ENCODE data around the gene CADM3. TPM values are rescaled to one million over a fixed set of nuclear protein-coding genes. Genes with fewer than 3 reads are reported as not detected.

Gene CADM3
- total RNA-seq, 2 donors from 2014 or later: 6.3 to 15.3 TPM

GRCh38 chr1:159171688-159172501 is 480 bp downstream of the CADM3 start:
- DNase-seq (no peak), ATAC-seq (peak in 1 of 2 donors; percentile 20)
- intact Hi-C loops (cut with DNase I): no loop called here

DNA sequence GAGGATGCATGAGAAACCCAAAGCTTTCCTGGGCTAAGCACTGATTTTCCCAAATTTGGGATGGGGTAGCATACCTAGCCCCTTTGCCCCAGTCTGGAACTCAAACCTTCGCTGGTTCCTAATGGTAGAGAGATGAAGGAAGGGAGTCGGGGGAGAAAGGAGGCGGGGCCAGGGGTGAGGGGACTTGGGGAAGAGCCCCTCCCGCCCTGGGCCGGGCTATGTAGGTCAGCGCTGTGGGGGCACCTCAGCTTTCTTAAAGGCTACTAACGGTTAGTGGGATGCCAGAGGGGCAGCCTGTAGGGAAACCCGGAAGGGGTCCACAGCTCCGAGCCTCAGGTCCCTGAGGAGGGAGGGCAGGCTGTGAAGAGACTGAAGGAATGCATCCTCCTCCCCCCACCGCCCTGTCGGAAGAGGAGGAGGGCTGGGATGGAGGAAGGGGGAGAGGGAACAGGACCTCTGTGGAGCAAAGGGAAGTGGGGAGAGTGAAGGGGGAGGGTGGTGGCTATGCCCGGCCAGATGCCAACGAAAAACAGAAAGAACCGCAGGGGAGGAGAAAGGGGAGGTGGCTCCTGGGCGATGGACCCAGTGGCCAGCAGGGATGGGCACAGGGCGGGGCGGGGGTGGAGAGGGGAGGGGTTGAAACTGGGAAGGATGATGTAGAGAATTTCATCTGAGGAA is 1.3 kb downstream of the CADM3 start:
- intact Hi-C loops (cut with DNase I): no loop called here
- peak in 1 of 2 donors; percentile 66 for ATAC-seq
- peak; percentile 27 for DNase-seq

DNA sequence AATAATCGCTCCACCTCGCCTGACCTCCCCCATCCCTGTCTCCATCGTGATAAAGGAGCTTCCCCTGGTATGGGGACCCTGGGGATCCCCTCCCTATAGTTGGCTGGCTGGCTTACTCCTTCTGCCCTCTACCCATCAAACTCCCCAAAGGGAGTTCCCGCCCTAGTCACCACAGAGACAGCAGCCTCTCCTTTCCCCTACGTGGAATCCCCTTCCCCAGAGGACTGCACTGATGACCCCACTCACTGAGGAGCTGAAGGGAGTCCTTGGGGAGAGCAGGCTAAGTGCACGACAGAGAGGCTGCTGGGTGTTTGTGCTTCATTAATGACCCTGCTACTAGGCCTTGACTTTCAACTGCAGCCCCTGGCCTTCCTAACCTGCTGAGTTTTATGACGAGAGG is 1.9 kb downstream of the CADM3 start:
- ATAC-seq (no peak), DNase-seq (no peak)
- intact Hi-C loops (cut with DNase I): no loop called here

GRCh38 chr1:159175571-159175970 is 4.2 kb downstream of the CADM3 start:
- no peak for ATAC-seq
- no peak for DNase-seq
- intact Hi-C loops (cut with DNase I): no loop called here

GRCh38 chr1:159177272-159177907 is 6.0 kb downstream of the CADM3 start:
- intact Hi-C loops (cut with DNase I): no loop called here
- ATAC-seq (peak; percentile 67 to 77), DNase-seq (no peak)

DNA sequence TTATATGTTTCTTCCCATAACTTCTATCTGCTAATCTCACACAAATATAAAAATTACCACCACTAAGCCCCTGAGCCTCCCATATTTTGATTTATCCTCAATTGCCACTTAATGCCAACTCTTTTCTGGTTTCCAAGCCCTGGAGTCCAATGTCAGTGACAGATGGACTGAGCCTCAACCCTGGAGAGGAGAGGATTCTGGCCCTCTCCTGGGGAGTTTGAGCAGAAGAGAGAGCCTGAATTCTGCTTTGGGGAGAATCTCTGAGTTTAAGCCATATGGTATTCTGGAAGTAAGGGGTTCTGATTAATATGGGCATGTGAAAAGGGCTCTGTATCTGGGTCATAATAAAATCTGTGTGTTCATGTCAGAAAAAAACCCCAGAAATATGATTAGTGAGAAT is 8.5 kb downstream of the CADM3 start:
- no peak for ATAC-seq
- no peak for DNase-seq
- intact Hi-C loops (cut with DNase I): no loop called here

DNA sequence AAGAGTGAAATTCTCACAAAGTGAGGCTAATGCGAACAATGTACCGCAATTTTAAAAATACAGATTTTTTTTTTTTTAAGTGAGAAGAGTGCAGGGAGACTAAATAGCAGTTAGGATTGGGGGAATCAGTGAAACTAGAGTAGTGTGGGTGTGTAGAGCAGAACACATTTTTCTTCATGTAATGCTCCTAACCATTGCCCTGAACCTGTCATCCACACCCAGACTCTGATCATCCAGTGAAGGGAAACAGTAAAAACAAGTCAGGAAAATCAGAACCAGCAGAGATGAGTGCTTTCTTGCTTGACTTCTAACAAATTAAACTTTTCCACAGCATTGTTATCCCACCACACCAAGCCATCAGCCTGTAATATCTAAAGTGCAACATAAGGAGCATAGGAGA is 9.1 kb downstream of the CADM3 start:
- ATAC-seq (no peak), DNase-seq (no peak)
- intact Hi-C loops (cut with DNase I): no loop called here

- DNase-seq: no peak
- no peak for ATAC-seq
- intact Hi-C loops (cut with DNase I): no loop called here
These were observed 10.1 kb downstream of the CADM3 start for GRCh38 chr1:159181328-159182024.

DNA sequence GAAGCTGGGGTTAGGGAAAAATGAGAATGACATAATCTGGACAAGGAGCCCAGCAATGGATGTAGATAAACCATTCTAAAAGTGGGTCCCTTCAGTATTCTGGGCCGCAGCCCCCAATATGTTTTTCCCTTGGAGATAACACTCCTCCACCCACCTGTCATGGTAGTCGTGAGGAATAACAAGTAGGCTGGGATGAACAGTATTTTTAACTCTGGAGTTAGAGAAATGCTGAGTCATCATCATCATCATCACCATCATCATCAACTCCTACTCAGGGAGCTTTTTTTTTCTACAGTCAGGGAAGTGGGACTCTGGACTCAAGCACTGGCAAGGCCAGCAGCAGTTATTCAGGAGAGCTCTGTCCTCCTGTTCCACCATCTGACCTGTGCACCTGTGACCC is 12.8 kb downstream of the CADM3 start:
- intact Hi-C loops (cut with DNase I): no loop called here
- ATAC-seq (no peak), DNase-seq (no peak)

DNA sequence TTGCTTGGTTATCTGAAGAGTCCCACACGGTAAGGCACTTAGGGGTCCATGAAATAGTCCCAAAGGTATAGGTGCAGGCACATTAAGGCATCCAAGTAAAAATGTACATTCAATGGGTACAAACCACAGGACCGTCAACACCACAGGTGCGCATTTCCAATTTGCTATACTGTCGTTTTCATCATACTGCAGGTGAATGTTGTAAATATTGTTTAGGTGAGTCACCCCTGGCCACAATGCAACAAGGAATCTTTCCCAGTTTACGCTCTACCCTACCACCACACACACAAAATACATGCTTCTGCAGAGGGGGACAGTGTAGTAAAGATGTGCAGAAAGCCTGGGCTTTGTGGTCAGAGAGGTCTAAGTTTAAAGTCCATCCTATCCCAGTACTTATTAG is 13.7 kb downstream of the CADM3 start:
- intact Hi-C loops (cut with DNase I): no loop called here

DNA sequence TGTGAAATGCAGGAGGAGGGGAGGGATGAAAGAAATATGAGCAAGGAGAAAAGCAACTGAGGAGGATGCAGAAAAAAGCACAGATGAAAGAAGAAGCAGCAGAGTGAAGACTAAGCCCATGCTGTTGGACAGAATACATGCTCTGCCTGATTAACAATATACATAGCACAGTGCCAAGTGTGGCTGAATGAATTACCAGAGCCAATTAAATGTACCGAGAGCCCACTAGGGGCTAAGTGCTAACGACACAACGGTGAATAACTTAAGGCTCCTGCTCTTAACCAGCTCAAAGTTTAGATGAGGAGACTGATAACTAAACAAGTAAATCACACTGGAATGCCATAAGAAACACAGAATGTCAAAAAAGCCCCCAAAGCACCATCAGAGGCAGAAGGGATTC is 15.6 kb downstream of the CADM3 start:
- ATAC-seq (no peak), DNase-seq (no peak)
- intact Hi-C loops (cut with DNase I): no loop called here

More for the DNA sequence above, 13.7 kb downstream of the CADM3 start:
- no peak for ATAC-seq
- DNase-seq: no peak

GRCh38 chr1:159187647-159188374 is 16.4 kb downstream of the CADM3 start:
- peak; percentile 30 to 63 for ATAC-seq
- DNase-seq: no peak
- intact Hi-C loops (cut with DNase I): no loop called here

DNA sequence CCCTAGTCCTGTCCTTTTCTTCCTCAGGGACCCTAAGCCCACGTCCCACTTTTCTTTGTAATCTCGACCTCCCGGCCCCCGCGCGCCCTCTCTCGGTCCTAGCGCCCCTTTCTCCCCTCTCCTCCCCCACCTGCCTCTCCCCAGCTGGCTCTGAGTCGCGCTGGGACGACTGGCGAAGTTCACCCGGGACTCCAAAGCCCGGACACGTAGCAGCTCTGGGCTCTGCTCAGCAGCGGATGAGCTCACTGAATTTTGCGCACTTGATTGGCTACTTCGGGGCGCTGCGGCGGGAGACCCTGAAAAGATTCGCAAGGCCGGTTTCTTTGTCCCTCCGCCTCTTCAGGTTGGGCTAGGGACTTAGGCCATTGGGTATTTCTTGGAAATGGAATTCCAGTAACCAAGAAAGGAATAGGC is 17.0 kb downstream of the CADM3 start:
- ATAC-seq (peak; percentile 94 to 97), DNase-seq (peak; percentile 76)
- intact Hi-C loops (cut with DNase I): no loop called here

- ATAC-seq: no peak
- no peak for DNase-seq
- intact Hi-C loops (cut with DNase I): no loop called here
These were observed 19.0 kb downstream of the CADM3 start for GRCh38 chr1:159190441-159190840.

GRCh38 chr1:159196543-159196942 is 25.1 kb downstream of the CADM3 start:
- intact Hi-C loops (cut with DNase I): loop anchor here in 1 of 2 donors (5.0 kb wide), 1 partner anchor 34 kb away; no protein-coding TSS in a partner anchor
- ATAC-seq (no peak), DNase-seq (no peak)

- DNase-seq (peak; percentile 71), ATAC-seq (peak; percentile 61 to 83)
- intact Hi-C loops (cut with DNase I): loop anchor here in 1 of 2 donors (5.0 kb wide), 1 partner anchor 36 kb away; no protein-coding TSS in a partner anchor
These were observed 26.4 kb downstream of the CADM3 start for GRCh38 chr1:159197561-159198557.

GRCh38 chr1:159199901-159200300 is 28.5 kb downstream of the CADM3 start:
- intact Hi-C loops (cut with DNase I): loop anchor here in 1 of 2 donors (5.0 kb wide), 1 partner anchor 38 kb away; no protein-coding TSS in a partner anchor
- ATAC-seq (no peak), DNase-seq (no peak)

GRCh38 chr1:159200769-159201168 is 29.4 kb downstream of the CADM3 start:
- intact Hi-C loops (cut with DNase I): no loop called here
- ATAC-seq (no peak), DNase-seq (no peak)

Measured in left cardiac atrium (tissue), 4 donors.